ENCODE results near the gene CARF.
"Not testable (repeated sequence)": the region's sequence is repeated elsewhere in the genome, so short reads cannot be mapped to it uniquely, and the experiment has no call there.

The CARF gene, protein sequence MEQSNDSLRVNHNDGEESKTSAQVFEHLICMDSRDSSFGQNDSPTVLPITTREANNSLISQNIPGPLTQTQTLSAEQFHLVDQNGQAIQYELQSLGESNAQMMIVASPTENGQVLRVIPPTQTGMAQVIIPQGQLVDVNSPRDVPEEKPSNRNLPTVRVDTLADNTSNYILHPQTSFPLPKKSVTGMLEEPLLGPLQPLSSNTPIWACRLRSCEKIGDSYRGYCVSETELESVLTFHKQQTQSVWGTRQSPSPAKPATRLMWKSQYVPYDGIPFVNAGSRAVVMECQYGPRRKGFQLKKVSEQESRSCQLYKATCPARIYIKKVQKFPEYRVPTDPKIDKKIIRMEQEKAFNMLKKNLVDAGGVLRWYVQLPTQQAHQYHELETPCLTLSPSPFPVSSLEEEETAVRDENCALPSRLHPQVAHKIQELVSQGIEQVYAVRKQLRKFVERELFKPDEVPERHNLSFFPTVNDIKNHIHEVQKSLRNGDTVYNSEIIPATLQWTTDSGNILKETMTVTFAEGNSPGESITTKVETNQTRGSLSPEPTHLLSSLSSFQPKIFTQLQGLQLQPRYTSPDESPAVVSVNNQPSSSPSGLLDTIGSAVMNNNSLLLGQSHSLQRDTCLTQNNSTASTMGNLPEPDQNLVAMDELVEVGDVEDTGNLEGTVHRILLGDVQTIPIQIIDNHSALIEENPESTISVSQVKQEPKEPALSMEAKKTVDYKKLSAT

GRCh38 chr2:202911512-202912341, at the start of gene CARF, which contains the start of gene WDR12:
Gene CARF, plus strand, starts transcription at chr2:202912275. Its CDS starts 29,628 bp downstream, at chr2:202941903.
Gene WDR12, minus strand, starts transcription at chr2:202911673. Its CDS starts 197 bp downstream, at chr2:202911476.
- DNase-seq = peak; percentile 64 to 84 (median 76)

DNA sequence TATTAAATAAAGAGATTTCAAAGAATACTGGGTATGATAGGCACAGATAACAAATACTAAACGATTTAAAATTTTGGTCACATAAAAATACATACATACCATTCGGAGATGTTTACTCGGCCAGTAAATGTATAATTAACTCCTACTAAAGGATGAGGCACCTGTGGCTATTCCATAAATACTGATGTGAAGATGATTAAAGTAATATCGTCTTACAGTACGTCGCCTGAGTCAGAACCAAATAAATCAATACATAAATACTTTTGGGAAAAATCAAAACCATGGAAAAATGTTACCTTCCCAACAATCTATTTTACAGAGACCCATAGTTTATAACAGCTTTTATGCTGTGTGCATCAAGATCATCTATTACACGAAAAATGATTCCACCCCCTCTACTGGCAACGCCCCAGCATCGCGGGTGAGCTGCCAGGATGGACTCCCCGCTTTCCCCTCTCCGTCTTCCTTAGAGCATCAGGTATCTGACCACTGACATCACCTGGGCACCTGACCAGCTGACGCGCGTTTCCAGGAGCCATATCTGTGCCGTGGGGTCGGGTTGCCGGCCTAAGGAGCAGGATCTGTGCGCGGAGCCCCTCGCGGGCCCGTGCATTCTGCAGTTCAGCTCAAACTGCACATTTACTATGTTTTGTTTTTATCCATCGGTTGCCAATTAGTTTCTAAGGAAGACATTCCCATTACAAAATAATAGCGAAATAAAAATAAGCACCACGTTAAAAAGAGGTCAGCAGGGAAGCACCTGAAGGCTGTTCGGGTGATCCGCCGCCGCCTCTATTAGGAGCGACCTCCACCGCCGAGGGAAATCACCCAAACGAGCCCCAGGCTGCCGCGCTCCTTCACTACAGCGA, 41.4 kb upstream of the CARF start:
- DNase-seq = peak; percentile 13 to 51 (median 36)

- DNase-seq = peak in 2 of 4 experiments; percentile 22 to 23
Observed at GRCh38 chr2:202871300-202872141, 40.6 kb upstream of the CARF start, which contains the start of gene ICA1L. Gene ICA1L, minus strand, starts transcription at chr2:202871766. Its CDS starts 42,757 bp downstream, at chr2:202829009.

- DNase-seq = no peak
Observed at GRCh38 chr2:202877699-202878098, 34.4 kb upstream of the CARF start.

DNA sequence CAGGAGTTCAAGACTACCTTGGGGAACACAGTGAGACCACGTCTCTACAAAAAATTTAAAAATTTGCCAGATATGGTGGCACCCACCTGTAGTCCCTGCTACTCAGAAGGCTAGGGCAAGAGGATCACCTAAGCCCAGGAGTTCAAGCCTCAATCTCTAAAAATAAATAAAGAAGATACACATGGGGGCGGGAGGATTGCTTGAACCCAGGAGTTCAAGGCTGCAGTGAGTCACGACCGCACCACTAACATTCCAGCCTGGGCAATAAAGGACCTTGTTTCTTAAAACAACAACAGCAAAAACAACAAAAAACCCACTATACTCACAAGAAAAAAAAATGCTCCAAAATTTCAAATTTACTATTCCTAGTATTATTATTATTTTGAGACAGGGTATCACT, 30.5 kb upstream of the CARF start:
- DNase-seq = no peak

DNA sequence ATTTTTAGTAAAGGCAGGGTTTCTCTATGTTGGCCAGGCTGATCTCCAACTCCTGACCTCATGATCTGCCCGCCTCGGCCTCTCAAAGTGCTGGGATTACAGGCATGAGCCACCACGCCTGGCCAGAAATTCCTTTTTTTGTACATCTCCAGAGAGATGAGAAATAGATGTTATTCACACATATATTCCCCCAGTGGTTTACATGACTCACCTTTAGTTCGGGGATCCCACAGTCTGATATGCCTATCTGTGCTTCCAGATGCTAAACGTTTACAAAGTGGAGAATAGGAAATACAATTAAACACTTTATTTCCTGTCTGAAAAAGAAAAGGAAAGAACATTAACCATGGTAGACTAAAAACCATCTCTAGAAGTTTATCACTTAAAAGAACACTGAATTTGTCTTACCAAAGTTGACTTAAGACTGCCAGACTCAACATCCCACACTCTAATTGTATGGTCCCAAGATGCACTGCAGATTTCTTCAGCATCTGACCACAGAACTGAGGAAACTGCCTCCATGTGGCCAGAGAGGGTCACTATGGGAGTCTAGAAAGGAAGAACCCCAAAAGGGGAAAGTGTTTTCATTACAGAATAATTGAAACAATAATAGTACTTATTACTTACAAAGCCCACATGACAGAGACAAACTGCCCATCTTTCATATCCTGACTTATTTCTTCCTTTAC, 27.9 kb upstream of the CARF start:
- no peak for DNase-seq

GRCh38 chr2:202885190-202885589, 26.9 kb upstream of the CARF start:
- no peak for DNase-seq

DNA sequence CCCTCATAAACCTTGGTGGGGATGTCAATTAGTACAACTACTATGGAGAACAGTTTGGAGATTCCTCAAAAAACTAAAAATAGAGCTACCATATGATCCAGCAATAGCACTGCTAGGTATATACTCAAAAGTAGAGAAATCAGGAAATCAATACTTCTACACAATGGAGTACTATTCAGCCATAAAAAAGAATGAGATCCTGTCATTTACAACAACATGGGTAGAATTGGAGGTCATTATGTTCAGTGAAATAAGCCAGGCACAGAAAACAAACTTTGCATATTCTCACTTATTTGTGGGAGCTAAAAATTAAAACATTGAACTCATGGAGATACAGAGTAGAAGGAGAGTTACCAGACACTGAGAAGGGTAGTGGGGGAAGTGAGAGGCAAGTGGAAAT, 6.6 kb upstream of the CARF start:
- not testable (repeated sequence) for DNase-seq

GRCh38 chr2:202908186-202908585, 3.9 kb upstream of the CARF start:
- DNase-seq = no peak

GRCh38 chr2:202909394-202910192, 2.5 kb upstream of the CARF start:
- no peak for DNase-seq

DNA sequence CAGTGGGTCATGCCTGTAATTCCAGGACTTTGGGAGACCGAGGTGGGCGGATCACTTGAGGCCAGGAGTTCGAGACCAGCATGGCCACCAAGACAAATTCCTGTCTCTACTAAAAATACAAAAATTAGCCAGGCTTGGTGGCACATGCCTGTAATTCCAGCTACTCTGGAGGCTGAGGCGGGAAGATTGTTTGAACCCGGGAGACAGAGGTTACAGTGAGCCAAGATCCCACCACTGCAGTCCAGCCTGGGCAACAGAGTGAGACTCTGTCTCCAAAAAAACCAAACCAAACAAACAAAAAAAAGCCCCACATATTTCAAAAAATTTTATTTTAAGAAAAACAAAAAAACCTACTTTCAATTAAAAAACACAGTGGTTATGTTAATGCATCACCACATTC, 1.8 kb upstream of the CARF start:
- not testable (repeated sequence) for DNase-seq

DNA sequence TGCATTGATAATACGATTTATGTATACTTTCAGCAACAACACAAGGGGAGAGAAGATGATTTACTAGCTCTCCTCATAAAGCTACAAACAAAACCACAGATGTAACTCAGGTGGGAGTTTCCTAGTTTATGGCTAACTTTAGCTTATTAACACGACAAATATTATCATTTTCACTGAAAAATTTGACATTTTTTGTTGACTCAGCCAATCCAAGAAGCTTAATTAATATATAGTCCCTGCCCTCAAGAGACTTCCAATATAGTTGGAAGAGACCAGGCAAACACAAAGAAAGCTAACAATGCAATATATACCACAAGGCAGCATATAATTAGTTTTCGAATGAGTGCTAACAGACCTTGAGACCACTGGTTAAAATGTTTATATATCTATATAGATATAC, 1.4 kb upstream of the CARF start:
- no peak for DNase-seq

DNA sequence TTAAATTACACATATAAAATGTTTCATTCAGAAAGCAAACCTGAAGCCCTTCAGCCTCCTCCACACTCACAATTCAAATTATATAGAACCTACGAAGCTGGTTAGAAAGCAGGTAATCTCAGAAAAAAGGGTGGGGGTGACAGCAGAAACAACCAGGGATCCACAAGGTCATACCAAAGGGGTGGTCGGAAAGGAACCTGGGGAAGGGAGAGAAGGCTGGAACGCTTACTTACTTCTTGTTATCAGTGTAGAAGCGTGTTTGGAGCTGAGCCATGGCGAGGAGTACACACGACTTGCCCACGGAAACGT, 918 bp upstream of the CARF start:
- DNase-seq = no peak

GRCh38 chr2:202912342-202913201, 497 bp downstream of the CARF start:
- DNase-seq = not testable (repeated sequence)

DNA sequence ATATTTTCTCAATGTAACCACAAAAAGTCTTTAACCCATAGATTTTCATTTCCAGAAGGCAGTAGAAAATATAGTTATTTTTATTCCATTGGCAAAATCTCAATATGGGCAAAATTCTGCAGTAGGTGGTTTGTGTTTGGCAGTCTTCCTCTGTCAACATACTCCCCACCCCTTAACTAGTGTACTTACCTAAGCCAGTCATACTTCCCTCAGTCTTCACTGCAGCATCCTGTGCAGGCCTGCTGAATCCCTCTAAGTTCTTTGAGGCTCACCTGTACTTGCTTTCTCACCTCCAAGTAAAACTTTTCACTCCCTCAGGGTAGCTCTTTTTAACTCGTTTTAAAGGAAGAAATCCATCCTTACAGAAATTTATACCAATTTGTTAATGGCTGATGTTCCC, 6.8 kb downstream of the CARF start:
- DNase-seq = no peak

GRCh38 chr2:202932425-202933138, 20.5 kb downstream of the CARF start:
- no peak for DNase-seq

GRCh38 chr2:202933139-202933510, 21.1 kb downstream of the CARF start:
- no peak for DNase-seq

GRCh38 chr2:202933958-202934357, 21.9 kb downstream of the CARF start:
- DNase-seq = no peak

All from activated naive CD4-positive, alpha-beta T cell (primary cell).